Peyer's patch (tissue), 4 donors: ENCODE measurements around the gene DOCK8.

Source experiments
- POLR2A ChIP-seq, 2 donors: fragments of 450-650 bp; IDR thresholded peaks; one replicate each; pipeline ENCODE4 v1.5.1; 2017; ENCODE audit warnings: antibody characterized with exemption in 2 of 2, mild to moderate bottlenecking in 2 of 2, moderate library complexity in 2 of 2
- TF ChIP-seq, protein P1 (sequence below), 6 experiments: fragments of 450-650 bp in 4 of 6; fragments of 200-600 bp in 2 of 6; sonication (generic) in 1 of 6; IDR thresholded peaks; one replicate each; pipeline ENCODE4 v1.5.1; 2017 to 2019; ENCODE audit warnings: antibody characterized with exemption in 6 of 6, mild to moderate bottlenecking in 3 of 6, moderate library complexity in 1 of 6

DNA sequence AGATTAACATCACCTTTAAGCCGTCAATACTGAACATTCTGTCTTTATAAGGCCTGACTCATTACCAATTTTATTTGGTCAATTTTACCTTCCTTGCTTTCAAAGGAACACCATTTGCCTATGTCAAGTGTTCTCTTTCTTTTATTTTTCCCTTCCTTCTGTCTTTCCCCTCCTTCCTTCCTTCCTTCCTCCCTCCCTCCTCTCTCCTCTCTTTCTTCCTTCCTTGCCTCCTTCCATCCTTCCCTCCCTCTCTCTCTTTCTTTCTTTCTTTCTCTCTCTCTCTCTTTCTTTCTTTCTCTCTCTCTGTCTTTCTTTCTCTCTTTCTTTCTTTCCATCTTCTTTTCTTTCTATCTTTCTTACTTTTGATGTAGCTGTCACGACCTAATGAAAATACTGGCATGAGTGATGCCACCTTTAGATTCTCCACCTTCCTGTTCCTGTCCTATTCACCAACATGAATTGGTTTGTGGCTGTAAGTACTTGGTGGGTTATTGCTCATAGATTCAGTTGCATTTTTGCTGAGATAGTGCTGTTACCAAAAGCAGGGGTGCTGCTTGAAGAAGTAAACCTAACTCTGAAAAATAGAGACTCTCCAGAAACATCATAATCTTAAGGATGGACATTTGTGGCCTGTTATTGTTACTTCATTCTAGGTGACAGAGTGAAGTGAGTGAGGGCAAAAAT, 33.8 kb downstream of the DOCK8 start:
- TF ChIP-seq, protein P1, sequence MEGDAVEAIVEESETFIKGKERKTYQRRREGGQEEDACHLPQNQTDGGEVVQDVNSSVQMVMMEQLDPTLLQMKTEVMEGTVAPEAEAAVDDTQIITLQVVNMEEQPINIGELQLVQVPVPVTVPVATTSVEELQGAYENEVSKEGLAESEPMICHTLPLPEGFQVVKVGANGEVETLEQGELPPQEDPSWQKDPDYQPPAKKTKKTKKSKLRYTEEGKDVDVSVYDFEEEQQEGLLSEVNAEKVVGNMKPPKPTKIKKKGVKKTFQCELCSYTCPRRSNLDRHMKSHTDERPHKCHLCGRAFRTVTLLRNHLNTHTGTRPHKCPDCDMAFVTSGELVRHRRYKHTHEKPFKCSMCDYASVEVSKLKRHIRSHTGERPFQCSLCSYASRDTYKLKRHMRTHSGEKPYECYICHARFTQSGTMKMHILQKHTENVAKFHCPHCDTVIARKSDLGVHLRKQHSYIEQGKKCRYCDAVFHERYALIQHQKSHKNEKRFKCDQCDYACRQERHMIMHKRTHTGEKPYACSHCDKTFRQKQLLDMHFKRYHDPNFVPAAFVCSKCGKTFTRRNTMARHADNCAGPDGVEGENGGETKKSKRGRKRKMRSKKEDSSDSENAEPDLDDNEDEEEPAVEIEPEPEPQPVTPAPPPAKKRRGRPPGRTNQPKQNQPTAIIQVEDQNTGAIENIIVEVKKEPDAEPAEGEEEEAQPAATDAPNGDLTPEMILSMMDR (IDR thresholded peaks at IDR 0.05) = no peak
- TF ChIP-seq POLR2A (IDR thresholded peaks at IDR 0.05) = no peak
